Measurements from ENCODE around the gene PPARD.
"Not testable (repeated sequence)": the region's sequence is repeated elsewhere in the genome, so short reads cannot be mapped to it uniquely, and the experiment has no call there.

PPARD gene

DNA sequence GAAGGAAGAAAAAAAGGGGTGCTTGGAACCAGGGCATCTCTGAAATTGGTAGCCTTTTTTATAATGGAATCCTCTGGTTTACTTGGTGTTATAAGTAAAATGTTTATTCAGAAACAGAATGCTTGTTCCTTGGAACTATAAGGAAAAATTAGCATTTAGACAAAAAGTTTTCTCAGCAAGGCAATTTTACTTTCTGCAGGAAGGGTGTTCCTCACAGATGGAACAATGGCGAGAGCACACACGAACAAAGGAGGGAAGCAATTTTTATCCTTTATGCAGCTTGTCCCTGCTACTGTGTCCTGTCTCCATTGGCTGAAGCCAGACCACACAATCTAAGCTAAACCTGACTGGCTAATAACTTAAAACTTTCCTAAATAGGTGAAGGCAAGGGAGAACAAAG is 87.1 kb downstream of the PPARD start:
- Histone ChIP-seq H3K4ac (ENCODE audit: low read depth, low read length) (no peak overlapping the region), H3K79me1 (ENCODE audit: low read length) (no peaks in the 10 kb centered on the region), H3K36me3 (ENCODE audit: control insufficient read depth, insufficient read depth, low read length) (peaks cover 2% of the 10 kb centered on the region), H3K56ac (ENCODE audit: low read length) (no peak overlapping the region), H3K4me3 (ENCODE audit: low read length) (no peak overlapping the region), H2BK120ac (ENCODE audit: low read depth, low read length) (no peak overlapping the region), H3K4me2 (ENCODE audit: low read length) (no peak overlapping the region), H2BK15ac (replicated peaks; ENCODE audit: low read depth) (no peak overlapping the region), H3K18ac (ENCODE audit: low read length) (no peak overlapping the region), H4K8ac (ENCODE audit: low read depth, low read length) (no peak overlapping the region), H4K5ac (ENCODE audit: low read length) (no peak overlapping the region), H3K9ac (ENCODE audit: low read length) (no peak overlapping the region), H3K4me1 (ENCODE audit: control insufficient read depth, low read depth, low read length) (peaks cover 2% of the 10 kb centered on the region), H2BK5ac (ENCODE audit: low read length) (no peak overlapping the region), H3K79me2 (ENCODE audit: control insufficient read depth, insufficient read depth, low read length) (no peaks in the 10 kb centered on the region), H3K27me3 (ENCODE audit: insufficient read depth, low read length, poor library complexity) (no peaks in the 10 kb centered on the region), H2AK5ac (ENCODE audit: low read length) (no peak overlapping the region), H3K23ac (ENCODE audit: low read length) (no peak overlapping the region), H3K27ac (ENCODE audit: low read depth, low read length) (no peak overlapping the region)
- WGBS (ENCODE audit: extremely low coverage, insufficient coverage, low lambda C conversion rate), result no CpG with 5 or more reads among the region's 2 CpGs
- DNase-seq, result no peak

DNA sequence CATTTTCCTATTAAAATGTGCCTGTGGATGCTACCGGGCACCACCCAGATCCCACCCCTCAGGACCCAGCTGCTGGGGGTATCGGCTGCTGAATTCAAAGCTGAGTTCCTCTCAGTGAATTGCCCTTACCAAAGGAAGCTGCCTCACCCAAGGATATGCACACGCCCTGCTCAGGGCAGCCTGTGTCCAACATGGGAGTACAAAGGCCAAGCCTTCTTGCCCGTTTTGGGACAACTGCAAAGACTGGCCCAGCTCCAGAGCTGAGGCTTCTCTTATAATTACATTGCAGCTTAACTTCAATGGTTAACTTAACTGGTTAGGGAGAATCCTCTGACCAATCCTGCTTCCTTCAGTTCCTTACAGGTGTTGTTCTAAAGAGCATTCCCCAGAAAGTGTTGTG is 89.9 kb downstream of the PPARD start:
- Histone ChIP-seq H3K27ac (ENCODE audit: low read depth, low read length) (no peak overlapping the region), H3K79me1 (ENCODE audit: low read length) (no peaks in the 10 kb centered on the region), H3K18ac (ENCODE audit: low read length) (no peak overlapping the region), H3K56ac (ENCODE audit: low read length) (no peak overlapping the region), H2AK5ac (ENCODE audit: low read length) (no peak overlapping the region), H3K4ac (ENCODE audit: low read depth, low read length) (no peak overlapping the region), H3K9ac (ENCODE audit: low read length) (no peak overlapping the region), H3K27me3 (ENCODE audit: insufficient read depth, low read length, poor library complexity) (no peaks in the 10 kb centered on the region), H2BK15ac (replicated peaks; ENCODE audit: low read depth) (no peak overlapping the region), H3K79me2 (ENCODE audit: control insufficient read depth, insufficient read depth, low read length) (no peaks in the 10 kb centered on the region), H4K5ac (ENCODE audit: low read length) (no peak overlapping the region), H4K8ac (ENCODE audit: low read depth, low read length) (no peak overlapping the region), H3K4me2 (ENCODE audit: low read length) (no peak overlapping the region), H3K4me3 (ENCODE audit: low read length) (no peak overlapping the region), H3K23ac (ENCODE audit: low read length) (no peak overlapping the region), H2BK120ac (ENCODE audit: low read depth, low read length) (no peak overlapping the region), H3K36me3 (ENCODE audit: control insufficient read depth, insufficient read depth, low read length) (no peaks in the 10 kb centered on the region), H2BK5ac (ENCODE audit: low read length) (no peak overlapping the region), H3K4me1 (ENCODE audit: control insufficient read depth, low read depth, low read length) (peaks cover 2% of the 10 kb centered on the region)
- no peak for DNase-seq
- no CpG with 5 or more reads among the region's 4 CpGs for WGBS (ENCODE audit: extremely low coverage, insufficient coverage, low lambda C conversion rate)

GRCh38 chr6:35432702-35433101 is 90.3 kb downstream of the PPARD start:
- not testable (repeated sequence) for H4K5ac ChIP-seq (ENCODE audit: low read length); H3K79me2 ChIP-seq (ENCODE audit: control insufficient read depth, insufficient read depth, low read length); DNase-seq; H3K4me2 ChIP-seq (ENCODE audit: low read length); H3K4me1 ChIP-seq (ENCODE audit: control insufficient read depth, low read depth, low read length); H3K27me3 ChIP-seq (ENCODE audit: insufficient read depth, low read length, poor library complexity); H3K27ac ChIP-seq (ENCODE audit: low read depth, low read length); H3K23ac ChIP-seq (ENCODE audit: low read length); H3K4me3 ChIP-seq (ENCODE audit: low read length); H2BK120ac ChIP-seq (ENCODE audit: low read depth, low read length); H3K18ac ChIP-seq (ENCODE audit: low read length); H3K36me3 ChIP-seq (ENCODE audit: control insufficient read depth, insufficient read depth, low read length); H2AK5ac ChIP-seq (ENCODE audit: low read length); H3K4ac ChIP-seq (ENCODE audit: low read depth, low read length); H4K8ac ChIP-seq (ENCODE audit: low read depth, low read length); H3K9ac ChIP-seq (ENCODE audit: low read length); H2BK15ac ChIP-seq (replicated peaks; ENCODE audit: low read depth); H3K79me1 ChIP-seq (ENCODE audit: low read length); H3K56ac ChIP-seq (ENCODE audit: low read length); H2BK5ac ChIP-seq (ENCODE audit: low read length)
- WGBS (ENCODE audit: extremely low coverage, insufficient coverage, low lambda C conversion rate), result no CpG with 5 or more reads among the region's 3 CpGs

DNA sequence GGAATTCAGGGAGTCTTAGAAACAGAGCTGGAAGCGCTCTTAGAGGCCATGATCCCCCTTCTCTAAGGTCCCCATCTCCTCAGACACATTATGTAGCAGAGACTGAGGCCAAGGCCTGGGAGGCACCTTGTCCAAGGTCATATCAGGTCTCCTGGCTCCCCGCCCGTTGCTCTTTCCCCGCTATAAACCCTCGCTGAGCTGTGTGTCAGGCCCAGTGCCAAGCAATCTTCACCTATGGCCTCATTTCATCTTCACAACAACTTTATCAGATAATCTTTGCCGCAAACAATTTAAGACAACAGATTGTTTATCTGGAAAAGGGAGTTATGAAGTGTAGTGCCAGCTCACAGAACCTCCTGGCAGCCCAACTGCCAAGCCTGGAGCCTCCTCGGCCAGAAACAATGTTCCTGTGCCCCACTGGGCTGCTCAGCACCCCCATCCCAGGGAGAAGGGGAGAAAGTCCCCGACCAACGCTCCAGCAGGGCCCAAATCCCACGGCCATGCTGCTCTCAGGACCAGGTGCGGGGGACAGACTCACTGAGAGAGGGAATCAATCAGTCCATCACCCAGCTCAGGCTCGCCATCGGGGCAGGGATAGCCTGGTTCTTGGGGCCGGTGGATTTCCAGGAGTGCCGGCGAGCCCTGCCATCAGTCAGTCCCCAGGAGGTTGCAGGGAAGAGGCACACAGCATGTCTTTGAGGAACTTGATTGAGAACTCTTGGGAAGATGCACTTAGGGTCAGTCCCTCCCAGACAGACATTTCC is 92.9 kb downstream of the PPARD start:
- no peak overlapping the region for H3K27ac ChIP-seq (ENCODE audit: low read depth, low read length)
- no peaks in the 10 kb centered on the region for H3K79me2 ChIP-seq (ENCODE audit: control insufficient read depth, insufficient read depth, low read length)
- no peaks in the 10 kb centered on the region for H3K4me1 ChIP-seq (ENCODE audit: control insufficient read depth, low read depth, low read length)
- no peak overlapping the region for H3K18ac ChIP-seq (ENCODE audit: low read length)
- no peak overlapping the region for H2BK5ac ChIP-seq (ENCODE audit: low read length)
- DNase-seq, result no peak
- H3K27me3 ChIP-seq (ENCODE audit: insufficient read depth, low read length, poor library complexity), result no peaks in the 10 kb centered on the region
- H2BK15ac ChIP-seq (replicated peaks; ENCODE audit: low read depth), result no peak overlapping the region
- no peak overlapping the region for H3K4ac ChIP-seq (ENCODE audit: low read depth, low read length)
- H2BK120ac ChIP-seq (ENCODE audit: low read depth, low read length), result no peak overlapping the region
- H4K5ac ChIP-seq (ENCODE audit: low read length), result no peak overlapping the region
- no peak overlapping the region for H3K23ac ChIP-seq (ENCODE audit: low read length)
- H4K8ac ChIP-seq (ENCODE audit: low read depth, low read length), result no peak overlapping the region
- H2AK5ac ChIP-seq (ENCODE audit: low read length), result no peak overlapping the region
- H3K9ac ChIP-seq (ENCODE audit: low read length), result no peak overlapping the region
- H3K36me3 ChIP-seq (ENCODE audit: control insufficient read depth, insufficient read depth, low read length), result no peaks in the 10 kb centered on the region
- WGBS (ENCODE audit: extremely low coverage, insufficient coverage, low lambda C conversion rate), result no CpG with 5 or more reads among the region's 16 CpGs
- no peaks in the 10 kb centered on the region for H3K79me1 ChIP-seq (ENCODE audit: low read length)
- H3K4me2 ChIP-seq (ENCODE audit: low read length), result no peak overlapping the region
- no peak overlapping the region for H3K4me3 ChIP-seq (ENCODE audit: low read length)
- peak overlapping the region; percentile 22 for H3K56ac ChIP-seq (ENCODE audit: low read length)

GRCh38 chr6:35436071-35436857 is 93.9 kb downstream of the PPARD start:
- no peak overlapping the region for H3K56ac ChIP-seq (ENCODE audit: low read length)
- H3K79me2 ChIP-seq (ENCODE audit: control insufficient read depth, insufficient read depth, low read length), result no peaks in the 10 kb centered on the region
- no peak overlapping the region for H3K23ac ChIP-seq (ENCODE audit: low read length)
- peak; percentile 39 for DNase-seq
- no CpG with 5 or more reads among the region's 8 CpGs for WGBS (ENCODE audit: extremely low coverage, insufficient coverage, low lambda C conversion rate)
- H3K4me1 ChIP-seq (ENCODE audit: control insufficient read depth, low read depth, low read length), result no peaks in the 10 kb centered on the region
- no peak overlapping the region for H3K9ac ChIP-seq (ENCODE audit: low read length)
- H3K36me3 ChIP-seq (ENCODE audit: control insufficient read depth, insufficient read depth, low read length), result no peaks in the 10 kb centered on the region
- no peak overlapping the region for H4K8ac ChIP-seq (ENCODE audit: low read depth, low read length)
- H3K79me1 ChIP-seq (ENCODE audit: low read length), result no peaks in the 10 kb centered on the region
- no peak overlapping the region for H3K4ac ChIP-seq (ENCODE audit: low read depth, low read length)
- no peak overlapping the region for H3K4me3 ChIP-seq (ENCODE audit: low read length)
- H3K4me2 ChIP-seq (ENCODE audit: low read length), result no peak overlapping the region
- H2BK5ac ChIP-seq (ENCODE audit: low read length), result no peak overlapping the region
- no peak overlapping the region for H2BK15ac ChIP-seq (replicated peaks; ENCODE audit: low read depth)
- H3K27me3 ChIP-seq (ENCODE audit: insufficient read depth, low read length, poor library complexity), result no peaks in the 10 kb centered on the region
- no peak overlapping the region for H2AK5ac ChIP-seq (ENCODE audit: low read length)
- no peak overlapping the region for H4K5ac ChIP-seq (ENCODE audit: low read length)
- no peak overlapping the region for H3K18ac ChIP-seq (ENCODE audit: low read length)
- no peak overlapping the region for H2BK120ac ChIP-seq (ENCODE audit: low read depth, low read length)
- no peak overlapping the region for H3K27ac ChIP-seq (ENCODE audit: low read depth, low read length)
